NB4 (cell line): ENCODE results near the gene PACRGL.
A peak's percentile ranks its signal among the peaks of the same experiment; 100 is the strongest.

Experiments
- MYC ChIP-seq: IDR thresholded peaks from 2 replicates; pipeline ENCODE4 v1.6.1; 2011; ENCODE audit warnings: low read depth, low read length
- POLR2A ChIP-seq: IDR thresholded peaks from 2 replicates; pipeline ENCODE4 v1.6.1; 2011; ENCODE audit warnings: mild to moderate bottlenecking; ENCODE audit not compliant: insufficient read length; ENCODE audit errors: extremely low read depth
- TF ChIP-seq, protein P1 (sequence below): IDR thresholded peaks from one replicate; pipeline ENCODE4 v1.5.1; 2012; ENCODE audit warnings: low read depth, low read length

GRCh38 chr4:20684852-20685763 lies 15.2 kb upstream of the PACRGL start:
- no peak for TF ChIP-seq POLR2A
- TF ChIP-seq, protein P1, sequence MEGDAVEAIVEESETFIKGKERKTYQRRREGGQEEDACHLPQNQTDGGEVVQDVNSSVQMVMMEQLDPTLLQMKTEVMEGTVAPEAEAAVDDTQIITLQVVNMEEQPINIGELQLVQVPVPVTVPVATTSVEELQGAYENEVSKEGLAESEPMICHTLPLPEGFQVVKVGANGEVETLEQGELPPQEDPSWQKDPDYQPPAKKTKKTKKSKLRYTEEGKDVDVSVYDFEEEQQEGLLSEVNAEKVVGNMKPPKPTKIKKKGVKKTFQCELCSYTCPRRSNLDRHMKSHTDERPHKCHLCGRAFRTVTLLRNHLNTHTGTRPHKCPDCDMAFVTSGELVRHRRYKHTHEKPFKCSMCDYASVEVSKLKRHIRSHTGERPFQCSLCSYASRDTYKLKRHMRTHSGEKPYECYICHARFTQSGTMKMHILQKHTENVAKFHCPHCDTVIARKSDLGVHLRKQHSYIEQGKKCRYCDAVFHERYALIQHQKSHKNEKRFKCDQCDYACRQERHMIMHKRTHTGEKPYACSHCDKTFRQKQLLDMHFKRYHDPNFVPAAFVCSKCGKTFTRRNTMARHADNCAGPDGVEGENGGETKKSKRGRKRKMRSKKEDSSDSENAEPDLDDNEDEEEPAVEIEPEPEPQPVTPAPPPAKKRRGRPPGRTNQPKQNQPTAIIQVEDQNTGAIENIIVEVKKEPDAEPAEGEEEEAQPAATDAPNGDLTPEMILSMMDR = peak; percentile 13
- TF ChIP-seq MYC = no peak
